Measurements from ENCODE around the gene NAV2.

GRCh38 chr11:19963697-19964387 is 251.2 kb downstream of the NAV2 start:
- TF ChIP-seq BACH2 (CRISPR knock-in tag; IDR thresholded peaks at IDR 0.05; ENCODE audit: borderline replicate concordance) (no peak), ZFP3 (CRISPR knock-in tag; IDR thresholded peaks at IDR 0.05) (no peak), ZNF70 (CRISPR knock-in tag; IDR thresholded peaks at IDR 0.05) (no peak), ZNF8 (CRISPR knock-in tag; IDR thresholded peaks at IDR 0.05) (no peak), ZNF565 (CRISPR knock-in tag; conservative IDR thresholded peaks at IDR 0.05; ENCODE audit: low read depth) (no peak)
- TF ChIP-seq, protein P1, sequence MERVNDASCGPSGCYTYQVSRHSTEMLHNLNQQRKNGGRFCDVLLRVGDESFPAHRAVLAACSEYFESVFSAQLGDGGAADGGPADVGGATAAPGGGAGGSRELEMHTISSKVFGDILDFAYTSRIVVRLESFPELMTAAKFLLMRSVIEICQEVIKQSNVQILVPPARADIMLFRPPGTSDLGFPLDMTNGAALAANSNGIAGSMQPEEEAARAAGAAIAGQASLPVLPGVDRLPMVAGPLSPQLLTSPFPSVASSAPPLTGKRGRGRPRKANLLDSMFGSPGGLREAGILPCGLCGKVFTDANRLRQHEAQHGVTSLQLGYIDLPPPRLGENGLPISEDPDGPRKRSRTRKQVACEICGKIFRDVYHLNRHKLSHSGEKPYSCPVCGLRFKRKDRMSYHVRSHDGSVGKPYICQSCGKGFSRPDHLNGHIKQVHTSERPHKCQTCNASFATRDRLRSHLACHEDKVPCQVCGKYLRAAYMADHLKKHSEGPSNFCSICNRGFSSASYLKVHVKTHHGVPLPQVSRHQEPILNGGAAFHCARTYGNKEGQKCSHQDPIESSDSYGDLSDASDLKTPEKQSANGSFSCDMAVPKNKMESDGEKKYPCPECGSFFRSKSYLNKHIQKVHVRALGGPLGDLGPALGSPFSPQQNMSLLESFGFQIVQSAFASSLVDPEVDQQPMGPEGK (CRISPR knock-in tag; IDR thresholded peaks at IDR 0.05; ENCODE audit: borderline replicate concordance), result no peak

Measured in SK-N-SH treated with all-trans-retinoic acid at 6 μM for 48 hours (cell line).